Prostate gland (tissue), 2 donors: ENCODE measurements around the gene NLRX1.
"Not testable (repeated sequence)": the region's sequence is repeated elsewhere in the genome, so short reads cannot be mapped to it uniquely, and the experiment has no call there.

ENCODE experiments used
- CTCF ChIP-seq, 4 experiments: fragments of 200-600 bp in 2 of 4; fragments of 450-650 bp in 2 of 4; sonication (generic) in 2 of 4; IDR thresholded peaks; 1 replicate in 3 of 4; 2 replicates in 1 of 4; pipeline ENCODE4 v1.5.1; 2016 to 2019; ENCODE audit warnings: antibody characterized with exemption in 4 of 4, mild to moderate bottlenecking in 2 of 4, moderate library complexity in 2 of 4
- POLR2A ChIP-seq: fragments of 450-650 bp; IDR thresholded peaks from one replicate; pipeline ENCODE4 v1.6.1; 2016; ENCODE audit warnings: antibody characterized with exemption, mild to moderate bottlenecking
- POLR2AphosphoS5 ChIP-seq: sonication (generic); formaldehyde crosslinking; IDR thresholded peaks from one replicate; pipeline ENCODE4 v1.6.1; 2017; ENCODE audit warnings: antibody characterized with exemption

DNA sequence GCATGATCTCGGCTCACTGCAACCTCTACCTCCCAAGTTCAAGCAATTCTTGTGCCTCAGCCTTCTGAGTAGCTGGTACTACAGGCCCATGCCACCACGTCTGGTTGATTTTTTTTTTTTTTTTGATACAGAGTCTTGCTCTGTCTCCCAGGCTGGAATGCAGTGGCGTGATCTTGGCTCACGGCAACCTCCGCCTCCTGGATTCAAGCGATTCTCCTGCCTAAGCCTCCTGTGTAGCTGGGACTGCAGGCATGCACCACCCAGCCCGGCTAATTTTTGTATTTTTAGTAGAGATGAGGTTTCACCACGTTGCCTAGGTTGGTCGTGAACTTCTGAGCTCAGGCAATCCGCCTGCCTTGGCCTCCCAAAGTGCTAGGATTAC lies 1.5 kb upstream of the NLRX1 start:
- TF ChIP-seq POLR2A; CTCF (IDR thresholded peaks at IDR 0.05); POLR2AphosphoS5: not testable (repeated sequence)
